HL-60 (cell line): Measurements from ENCODE around the gene MOB1B.
"Not testable (repeated sequence)": the region's sequence is repeated elsewhere in the genome, so short reads cannot be mapped to it uniquely, and the experiment has no call there.

Experiments used
- DNase-seq, 2 experiments: peaks; one replicate each; pipeline ENCODE4 v3.0.0-alpha.2; 2010 to 2020; ENCODE audit warnings: low read depth in 1 of 2, low spot score in 1 of 2
- H3K27ac ChIP-seq: fragments of 250-450 bp; sonication (Bioruptor Pico); replicated peaks from 2 replicates; pipeline ENCODE4 v1.5.1; 2020; ENCODE audit warnings: mild to moderate bottlenecking, moderate library complexity
- H3K27me3 ChIP-seq: fragments of 250-450 bp; sonication (Bioruptor Pico); 2 replicates; pipeline ENCODE4 v1.5.1; 2021; ENCODE audit warnings: mild to moderate bottlenecking, moderate library complexity; ENCODE audit not compliant: insufficient read depth, poor library complexity, severe bottlenecking
- H3K4me3 ChIP-seq: replicated peaks from 2 replicates; pipeline ENCODE4 v1.5.1; 2011; ENCODE audit warnings: mild to moderate bottlenecking, control low read depth, low read length; ENCODE audit not compliant: insufficient read depth
- GABPA ChIP-seq: IDR thresholded peaks from 2 replicates; pipeline ENCODE4 v1.6.1; 2012; ENCODE audit warnings: low read depth
- POLR2AphosphoS5 ChIP-seq: IDR thresholded peaks from 2 replicates; pipeline ENCODE4 v1.6.1; 2012; ENCODE audit warnings: low read depth
- SPI1 ChIP-seq: IDR thresholded peaks from 2 replicates; pipeline ENCODE4 v1.6.1; 2012; ENCODE audit warnings: low read depth, mild to moderate bottlenecking, borderline replicate concordance
- TF ChIP-seq, protein P1 (sequence below): IDR thresholded peaks from one replicate; pipeline ENCODE4 v1.5.1; 2011; ENCODE audit warnings: low read length, control low read depth, inconsistent platforms; ENCODE audit not compliant: insufficient read depth
- TF ChIP-seq, protein P2 (sequence below): IDR thresholded peaks from 2 replicates; pipeline ENCODE4 v1.6.1; 2012; ENCODE audit warnings: low read depth; ENCODE audit not compliant: insufficient replicate concordance

Gene MOB1B

DNA sequence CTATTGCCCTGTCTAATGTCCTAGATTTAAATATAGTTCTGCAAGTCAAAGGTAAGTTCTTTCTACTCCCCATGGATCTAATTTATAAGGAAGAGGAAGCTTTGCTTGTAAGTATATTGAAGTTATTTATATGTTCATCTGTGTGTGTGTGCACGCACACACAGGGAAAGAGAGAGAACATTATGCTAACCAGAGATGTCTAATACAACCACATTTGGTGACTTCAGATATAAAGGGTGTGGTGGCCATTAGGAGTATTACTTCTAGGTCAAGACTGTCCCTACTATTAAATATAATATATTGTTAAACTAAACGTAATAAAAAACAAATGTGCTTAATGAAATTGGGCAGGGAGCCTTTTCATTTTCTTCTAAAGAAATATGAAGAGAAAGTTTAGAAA is 95.4 kb downstream of the MOB1B start:
- TF ChIP-seq, protein P1, sequence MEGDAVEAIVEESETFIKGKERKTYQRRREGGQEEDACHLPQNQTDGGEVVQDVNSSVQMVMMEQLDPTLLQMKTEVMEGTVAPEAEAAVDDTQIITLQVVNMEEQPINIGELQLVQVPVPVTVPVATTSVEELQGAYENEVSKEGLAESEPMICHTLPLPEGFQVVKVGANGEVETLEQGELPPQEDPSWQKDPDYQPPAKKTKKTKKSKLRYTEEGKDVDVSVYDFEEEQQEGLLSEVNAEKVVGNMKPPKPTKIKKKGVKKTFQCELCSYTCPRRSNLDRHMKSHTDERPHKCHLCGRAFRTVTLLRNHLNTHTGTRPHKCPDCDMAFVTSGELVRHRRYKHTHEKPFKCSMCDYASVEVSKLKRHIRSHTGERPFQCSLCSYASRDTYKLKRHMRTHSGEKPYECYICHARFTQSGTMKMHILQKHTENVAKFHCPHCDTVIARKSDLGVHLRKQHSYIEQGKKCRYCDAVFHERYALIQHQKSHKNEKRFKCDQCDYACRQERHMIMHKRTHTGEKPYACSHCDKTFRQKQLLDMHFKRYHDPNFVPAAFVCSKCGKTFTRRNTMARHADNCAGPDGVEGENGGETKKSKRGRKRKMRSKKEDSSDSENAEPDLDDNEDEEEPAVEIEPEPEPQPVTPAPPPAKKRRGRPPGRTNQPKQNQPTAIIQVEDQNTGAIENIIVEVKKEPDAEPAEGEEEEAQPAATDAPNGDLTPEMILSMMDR: no peak
- no peak for TF ChIP-seq GABPA
- no peak for TF ChIP-seq POLR2AphosphoS5
- TF ChIP-seq, protein P2, sequence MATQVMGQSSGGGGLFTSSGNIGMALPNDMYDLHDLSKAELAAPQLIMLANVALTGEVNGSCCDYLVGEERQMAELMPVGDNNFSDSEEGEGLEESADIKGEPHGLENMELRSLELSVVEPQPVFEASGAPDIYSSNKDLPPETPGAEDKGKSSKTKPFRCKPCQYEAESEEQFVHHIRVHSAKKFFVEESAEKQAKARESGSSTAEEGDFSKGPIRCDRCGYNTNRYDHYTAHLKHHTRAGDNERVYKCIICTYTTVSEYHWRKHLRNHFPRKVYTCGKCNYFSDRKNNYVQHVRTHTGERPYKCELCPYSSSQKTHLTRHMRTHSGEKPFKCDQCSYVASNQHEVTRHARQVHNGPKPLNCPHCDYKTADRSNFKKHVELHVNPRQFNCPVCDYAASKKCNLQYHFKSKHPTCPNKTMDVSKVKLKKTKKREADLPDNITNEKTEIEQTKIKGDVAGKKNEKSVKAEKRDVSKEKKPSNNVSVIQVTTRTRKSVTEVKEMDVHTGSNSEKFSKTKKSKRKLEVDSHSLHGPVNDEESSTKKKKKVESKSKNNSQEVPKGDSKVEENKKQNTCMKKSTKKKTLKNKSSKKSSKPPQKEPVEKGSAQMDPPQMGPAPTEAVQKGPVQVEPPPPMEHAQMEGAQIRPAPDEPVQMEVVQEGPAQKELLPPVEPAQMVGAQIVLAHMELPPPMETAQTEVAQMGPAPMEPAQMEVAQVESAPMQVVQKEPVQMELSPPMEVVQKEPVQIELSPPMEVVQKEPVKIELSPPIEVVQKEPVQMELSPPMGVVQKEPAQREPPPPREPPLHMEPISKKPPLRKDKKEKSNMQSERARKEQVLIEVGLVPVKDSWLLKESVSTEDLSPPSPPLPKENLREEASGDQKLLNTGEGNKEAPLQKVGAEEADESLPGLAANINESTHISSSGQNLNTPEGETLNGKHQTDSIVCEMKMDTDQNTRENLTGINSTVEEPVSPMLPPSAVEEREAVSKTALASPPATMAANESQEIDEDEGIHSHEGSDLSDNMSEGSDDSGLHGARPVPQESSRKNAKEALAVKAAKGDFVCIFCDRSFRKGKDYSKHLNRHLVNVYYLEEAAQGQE: no peak
- TF ChIP-seq SPI1: no peak
- no peak for DNase-seq
- Histone ChIP-seq H3K27ac (no peak overlapping the region), H3K4me3 (no peak overlapping the region), H3K27me3 (no peaks in the 10 kb centered on the region)

DNA sequence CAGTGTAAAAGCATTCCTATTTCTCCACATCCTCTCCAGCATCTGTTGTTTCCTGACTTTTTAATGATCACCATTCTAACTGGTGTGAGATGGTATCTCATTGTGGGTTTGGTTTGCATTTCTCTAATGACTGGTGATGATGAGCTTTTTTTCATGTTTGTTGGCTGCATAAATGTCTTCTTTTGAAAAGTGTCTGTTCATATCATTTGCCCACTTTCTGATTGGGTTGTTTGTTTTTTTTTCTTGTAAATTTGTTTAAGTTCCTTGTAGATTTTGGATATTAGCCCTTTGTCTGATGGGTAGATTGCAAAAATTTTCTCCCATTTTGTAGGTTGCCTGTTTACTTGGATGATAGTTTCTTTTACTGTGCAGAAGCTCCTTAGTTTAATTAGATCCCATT is 97.5 kb downstream of the MOB1B start:
- not testable (repeated sequence) for DNase-seq, H3K27ac ChIP-seq

DNA sequence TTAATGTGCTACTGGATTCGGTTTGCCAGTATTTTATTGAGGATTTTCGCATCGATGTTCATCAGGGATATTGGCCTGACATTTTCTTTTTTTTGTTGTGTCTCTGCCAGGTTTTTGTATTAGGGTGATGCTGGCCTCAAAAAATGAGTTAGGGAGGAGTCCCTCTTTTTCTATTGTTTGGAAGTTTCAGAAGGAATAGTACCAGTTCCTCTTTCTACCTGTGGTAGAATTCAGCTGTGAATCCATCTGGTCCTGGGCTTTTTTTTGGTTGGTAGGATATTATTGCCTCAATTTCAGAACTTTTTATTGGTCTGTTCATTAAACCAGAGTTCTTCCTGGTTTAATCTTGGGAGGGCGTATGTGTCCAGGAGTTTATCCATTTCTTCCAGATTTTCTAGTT is 99.2 kb downstream of the MOB1B start:
- H3K27ac ChIP-seq, DNase-seq, H3K27me3 ChIP-seq, H3K4me3 ChIP-seq: not testable (repeated sequence)
- TF ChIP-seq SPI1: peak; percentile 51; the same call in 1 of the 2 replicates

More for the DNA sequence above, 97.5 kb downstream of the MOB1B start:
- H3K4me3 ChIP-seq, H3K27me3 ChIP-seq: not testable (repeated sequence)

DNA sequence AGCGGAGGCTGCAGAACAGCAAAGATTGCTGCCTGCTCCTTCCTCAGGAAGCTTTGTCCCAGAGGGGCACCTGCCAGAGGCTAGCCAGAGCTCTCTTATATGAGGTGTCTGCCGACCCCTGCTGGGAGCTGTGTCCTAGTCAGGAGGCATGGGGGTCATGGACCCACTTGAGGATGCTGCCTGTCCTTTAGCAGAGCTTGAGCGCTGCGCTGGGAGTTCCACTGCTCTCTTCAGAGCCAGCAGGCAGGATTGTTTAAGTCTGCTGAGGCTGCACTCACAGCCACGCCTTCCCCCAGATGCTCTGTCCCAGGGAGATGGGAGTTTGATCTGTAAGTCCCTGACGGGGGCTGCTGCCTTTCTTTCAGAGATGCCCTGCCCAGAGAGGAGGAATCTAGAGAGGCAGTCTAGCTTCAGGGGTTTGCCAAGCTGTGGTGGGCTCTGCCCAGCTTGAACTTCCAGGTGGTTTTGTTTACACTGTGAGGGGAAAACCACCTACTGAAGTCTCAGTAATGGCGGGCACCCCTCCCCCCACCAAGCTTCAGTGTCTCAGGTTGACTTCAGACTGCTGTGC is 102.2 kb downstream of the MOB1B start:
- TF ChIP-seq GABPA (no peak), POLR2AphosphoS5 (no peak), SPI1 (no peak)
- TF ChIP-seq, protein P2: no peak
- TF ChIP-seq, protein P1: no peak
- Histone ChIP-seq H3K27me3 (no peaks in the 10 kb centered on the region), H3K27ac (no peak overlapping the region), H3K4me3 (no peak overlapping the region)
- no peak for DNase-seq

DNA sequence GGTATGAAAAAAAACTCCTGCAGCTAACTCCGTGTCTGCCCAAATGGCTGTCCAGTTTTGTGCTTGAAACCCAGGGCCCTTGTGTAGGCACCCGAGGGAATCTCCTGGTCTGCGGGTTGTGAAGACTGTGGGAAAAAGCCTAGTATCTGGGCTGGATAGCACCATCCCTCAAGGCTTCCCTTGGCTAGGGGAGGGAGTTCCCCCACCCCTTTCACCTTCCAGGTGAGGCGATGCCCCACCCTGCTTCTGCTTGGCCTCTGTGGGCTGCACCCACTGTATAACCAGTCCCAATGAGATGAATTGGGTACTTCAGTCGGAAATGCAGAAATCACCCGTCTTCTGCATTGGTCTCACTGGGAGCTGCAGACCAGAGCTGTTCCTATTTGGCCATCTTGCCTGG is 102.9 kb downstream of the MOB1B start:
- not testable (repeated sequence) for H3K4me3 ChIP-seq, H3K27ac ChIP-seq, DNase-seq, H3K27me3 ChIP-seq
